ENCODE data around the gene SLC26A1. TPM values are rescaled to one million over a fixed set of nuclear protein-coding genes. Genes with fewer than 3 reads are reported as not detected.
"Not testable (repeated sequence)": the region's sequence is repeated elsewhere in the genome, so short reads cannot be mapped to it uniquely, and the experiment has no call there.

Gene SLC26A1
- total RNA-seq, 2 experiments from 2014 or later, result 0.30 TPM; not detected in 1

DNA sequence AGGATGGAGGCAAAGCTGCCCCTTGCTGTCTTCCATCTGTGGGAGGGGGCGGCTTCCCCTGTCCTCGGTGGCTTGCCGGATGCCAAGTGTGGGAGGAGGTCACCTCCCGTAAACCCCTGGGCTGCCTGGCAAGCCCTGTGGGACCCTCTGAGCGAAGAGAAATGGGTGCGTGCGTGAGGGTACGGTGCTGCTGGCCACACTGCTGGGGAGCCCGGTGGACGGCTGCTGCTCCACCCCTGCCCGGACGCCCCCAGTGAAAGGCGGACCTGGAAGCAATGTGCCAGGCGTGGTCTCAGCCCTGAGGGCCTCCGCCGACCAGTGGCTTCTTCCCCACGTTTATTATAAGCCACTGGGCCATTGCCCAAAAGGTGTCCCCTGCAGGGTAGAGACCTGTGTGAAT lies 10.9 kb downstream of the SLC26A1 start:
- H3K36me3 ChIP-seq (ENCODE audit: insufficient read depth, low read length), result no peaks in the 10 kb centered on the region
- ChIA-PET CTCF (ENCODE audit: unreplicated experiment) (no interaction called here), POLR2A (no interaction called here)
- no TSS peak for BruUV-seq (replicated peaks)
- no peaks in the 10 kb centered on the region for H3K9me3 ChIP-seq (ENCODE audit: low read length)
- intact Hi-C loops (cut with micrococcal nuclease; ENCODE audit: unreplicated experiment), result no loop called here
- H3K4me2 ChIP-seq (ENCODE audit: low read length), result no peak overlapping the region
- no peak overlapping the region for H2AFZ ChIP-seq (ENCODE audit: low read length)
- no peaks in the 10 kb centered on the region for H4K20me1 ChIP-seq (ENCODE audit: insufficient read depth, low read length)
- H3K79me2 ChIP-seq (ENCODE audit: insufficient read depth, low read depth, low read length), result no peaks in the 10 kb centered on the region
- H3K9me2 ChIP-seq (ENCODE audit: insufficient read depth, low read length), result no peaks in the 10 kb centered on the region
- no peak overlapping the region for H3K27ac ChIP-seq (ENCODE audit: low read depth, low read length, poor library complexity, severe bottlenecking)
- TF ChIP-seq EZH2phosphoT487 (IDR thresholded peaks at IDR 0.05; ENCODE audit: borderline replicate concordance, low read depth, low read length), result no peak
- TF ChIP-seq, protein P1, sequence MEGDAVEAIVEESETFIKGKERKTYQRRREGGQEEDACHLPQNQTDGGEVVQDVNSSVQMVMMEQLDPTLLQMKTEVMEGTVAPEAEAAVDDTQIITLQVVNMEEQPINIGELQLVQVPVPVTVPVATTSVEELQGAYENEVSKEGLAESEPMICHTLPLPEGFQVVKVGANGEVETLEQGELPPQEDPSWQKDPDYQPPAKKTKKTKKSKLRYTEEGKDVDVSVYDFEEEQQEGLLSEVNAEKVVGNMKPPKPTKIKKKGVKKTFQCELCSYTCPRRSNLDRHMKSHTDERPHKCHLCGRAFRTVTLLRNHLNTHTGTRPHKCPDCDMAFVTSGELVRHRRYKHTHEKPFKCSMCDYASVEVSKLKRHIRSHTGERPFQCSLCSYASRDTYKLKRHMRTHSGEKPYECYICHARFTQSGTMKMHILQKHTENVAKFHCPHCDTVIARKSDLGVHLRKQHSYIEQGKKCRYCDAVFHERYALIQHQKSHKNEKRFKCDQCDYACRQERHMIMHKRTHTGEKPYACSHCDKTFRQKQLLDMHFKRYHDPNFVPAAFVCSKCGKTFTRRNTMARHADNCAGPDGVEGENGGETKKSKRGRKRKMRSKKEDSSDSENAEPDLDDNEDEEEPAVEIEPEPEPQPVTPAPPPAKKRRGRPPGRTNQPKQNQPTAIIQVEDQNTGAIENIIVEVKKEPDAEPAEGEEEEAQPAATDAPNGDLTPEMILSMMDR (conservative IDR thresholded peaks at IDR 0.05; ENCODE audit: low read length), result no peak
- H3K4me1 ChIP-seq (ENCODE audit: insufficient read depth, low read length, poor library complexity, severe bottlenecking), result no peaks in the 10 kb centered on the region
- no peak for DNase-seq (ENCODE audit: low spot score)
- H3K4me3 ChIP-seq (ENCODE audit: low read depth, low read length, poor library complexity, severe bottlenecking), result no peak overlapping the region

DNA sequence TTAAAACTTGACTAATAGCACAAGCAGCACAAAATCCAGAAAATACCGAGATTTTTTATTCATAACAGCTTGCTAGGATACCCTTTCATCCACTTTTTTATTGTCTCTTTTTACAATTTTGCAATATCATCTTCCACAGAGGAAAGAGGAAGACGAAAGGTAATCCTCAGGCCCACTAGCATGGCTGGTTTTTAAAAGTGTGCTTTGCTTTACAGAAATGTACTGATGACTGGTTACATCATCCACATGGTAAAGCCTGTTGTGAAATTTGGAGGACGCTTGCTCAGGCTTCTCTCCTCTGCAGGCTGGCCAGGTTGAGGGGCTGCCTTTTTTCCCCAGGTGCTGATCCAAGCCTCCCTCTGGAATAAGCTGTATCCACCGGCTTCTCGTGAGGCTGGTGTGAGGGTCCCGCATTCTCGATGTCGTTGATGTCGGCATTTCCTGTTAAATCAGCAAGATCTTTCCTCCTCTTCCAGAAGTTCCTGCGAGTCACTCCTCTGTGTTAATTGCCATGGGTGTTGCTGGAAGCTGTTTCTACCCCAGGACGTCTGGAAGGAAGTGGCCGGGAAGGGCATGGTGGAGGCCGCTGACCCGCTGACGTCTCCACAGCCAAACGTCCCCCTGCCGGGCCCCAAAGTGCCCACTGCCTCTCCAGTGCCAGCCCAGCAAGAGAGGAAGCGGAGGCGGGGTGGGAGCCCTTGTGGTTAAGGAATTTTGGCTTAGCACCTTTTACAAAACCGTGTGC lies 14.1 kb downstream of the SLC26A1 start:
- H3K36me3 ChIP-seq (ENCODE audit: insufficient read depth, low read length), result no peaks in the 10 kb centered on the region
- no peaks in the 10 kb centered on the region for H3K4me1 ChIP-seq (ENCODE audit: insufficient read depth, low read length, poor library complexity, severe bottlenecking)
- no peaks in the 10 kb centered on the region for H3K9me2 ChIP-seq (ENCODE audit: insufficient read depth, low read length)
- no peak overlapping the region for H3K4me2 ChIP-seq (ENCODE audit: low read length)
- H4K20me1 ChIP-seq (ENCODE audit: insufficient read depth, low read length), result no peaks in the 10 kb centered on the region
- no peak for TF ChIP-seq EZH2phosphoT487 (IDR thresholded peaks at IDR 0.05; ENCODE audit: borderline replicate concordance, low read depth, low read length)
- TF ChIP-seq, protein P1 (conservative IDR thresholded peaks at IDR 0.05; ENCODE audit: low read length), result no peak
- no peaks in the 10 kb centered on the region for H3K9me3 ChIP-seq (ENCODE audit: low read length)
- H3K27ac ChIP-seq (ENCODE audit: low read depth, low read length, poor library complexity, severe bottlenecking), result no peak overlapping the region
- intact Hi-C loops (cut with micrococcal nuclease; ENCODE audit: unreplicated experiment), result no loop called here
- DNase-seq (ENCODE audit: low spot score), result no peak
- no peak overlapping the region for H3K4me3 ChIP-seq (ENCODE audit: low read depth, low read length, poor library complexity, severe bottlenecking)
- POLR2A ChIA-PET, result no interaction called here
- CTCF ChIA-PET (ENCODE audit: unreplicated experiment), result no interaction called here
- H3K79me2 ChIP-seq (ENCODE audit: insufficient read depth, low read depth, low read length), result no peaks in the 10 kb centered on the region
- H2AFZ ChIP-seq (ENCODE audit: low read length), result no peak overlapping the region
- no TSS peak for BruUV-seq (replicated peaks)

DNA sequence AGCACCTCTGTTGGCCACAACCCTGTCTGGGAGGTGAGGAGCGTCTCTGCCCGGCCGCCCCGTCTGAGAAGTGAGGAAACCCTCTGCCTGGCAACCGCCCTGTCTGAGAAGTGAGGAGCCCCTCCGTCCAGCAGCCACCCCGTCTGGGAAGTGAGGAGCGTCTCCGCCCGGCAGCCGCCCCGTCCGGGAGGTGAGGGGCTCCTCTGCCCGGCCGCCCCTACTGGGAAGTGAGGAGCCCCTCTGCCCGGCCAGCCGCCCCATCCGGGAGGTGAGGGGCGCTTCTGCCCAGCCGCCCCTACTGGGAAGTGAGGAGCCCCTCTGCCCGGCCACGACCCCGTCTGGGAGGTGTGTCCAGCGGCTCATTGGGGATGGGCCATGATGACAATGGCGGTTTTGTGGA lies 17.2 kb downstream of the SLC26A1 start:
- H4K20me1 ChIP-seq (ENCODE audit: insufficient read depth, low read length); H3K4me2 ChIP-seq (ENCODE audit: low read length); H2AFZ ChIP-seq (ENCODE audit: low read length); BruUV-seq (replicated peaks); H3K79me2 ChIP-seq (ENCODE audit: insufficient read depth, low read depth, low read length); POLR2A ChIA-PET; H3K4me3 ChIP-seq (ENCODE audit: low read depth, low read length, poor library complexity, severe bottlenecking); intact Hi-C loops (cut with micrococcal nuclease; ENCODE audit: unreplicated experiment); H3K36me3 ChIP-seq (ENCODE audit: insufficient read depth, low read length); H3K4me1 ChIP-seq (ENCODE audit: insufficient read depth, low read length, poor library complexity, severe bottlenecking); H3K9me3 ChIP-seq (ENCODE audit: low read length); H3K27ac ChIP-seq (ENCODE audit: low read depth, low read length, poor library complexity, severe bottlenecking); DNase-seq (ENCODE audit: low spot score); CTCF ChIA-PET (ENCODE audit: unreplicated experiment); H3K9me2 ChIP-seq (ENCODE audit: insufficient read depth, low read length): not testable (repeated sequence)

All from OCI-LY7 (cell line).